Measurements from ENCODE around the gene MDM2.

DNA sequence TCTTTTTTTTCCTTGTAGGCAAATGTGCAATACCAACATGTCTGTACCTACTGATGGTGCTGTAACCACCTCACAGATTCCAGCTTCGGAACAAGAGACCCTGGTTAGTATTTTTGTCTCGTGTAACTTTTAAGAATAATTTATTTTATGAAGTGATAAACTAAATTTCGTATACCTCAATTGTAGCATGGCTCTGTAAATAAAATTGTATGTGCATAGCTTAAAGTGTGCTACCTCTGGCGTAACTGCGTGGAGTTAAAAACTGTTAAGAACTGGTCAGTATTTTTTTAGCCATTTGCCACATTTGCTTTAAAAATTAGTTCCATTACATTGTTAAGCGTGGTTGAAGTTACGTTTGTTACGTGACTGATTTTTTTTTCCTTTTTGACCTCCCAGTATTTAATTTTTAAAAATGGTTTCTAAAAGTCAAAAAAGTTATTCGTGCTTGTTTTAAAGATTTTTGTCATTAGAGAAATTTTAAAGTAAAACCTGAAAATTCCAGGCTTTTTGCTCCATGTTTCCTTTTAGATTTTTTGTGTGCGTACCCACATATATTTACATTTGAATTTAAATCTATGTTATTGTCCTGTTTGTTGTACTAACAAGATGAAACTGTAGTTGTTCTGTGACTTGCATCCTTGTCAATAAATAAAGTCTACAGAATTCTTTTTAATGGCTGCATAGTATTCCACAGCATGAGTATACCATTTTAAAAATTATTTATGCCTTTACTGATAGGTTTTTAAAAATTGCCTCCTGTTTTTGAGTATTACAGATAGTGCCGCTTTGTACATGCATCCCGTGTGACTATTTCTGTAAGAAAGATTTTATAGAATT is 1.4 kb downstream of the MDM2 start:
- TF ChIP-seq, protein P1, sequence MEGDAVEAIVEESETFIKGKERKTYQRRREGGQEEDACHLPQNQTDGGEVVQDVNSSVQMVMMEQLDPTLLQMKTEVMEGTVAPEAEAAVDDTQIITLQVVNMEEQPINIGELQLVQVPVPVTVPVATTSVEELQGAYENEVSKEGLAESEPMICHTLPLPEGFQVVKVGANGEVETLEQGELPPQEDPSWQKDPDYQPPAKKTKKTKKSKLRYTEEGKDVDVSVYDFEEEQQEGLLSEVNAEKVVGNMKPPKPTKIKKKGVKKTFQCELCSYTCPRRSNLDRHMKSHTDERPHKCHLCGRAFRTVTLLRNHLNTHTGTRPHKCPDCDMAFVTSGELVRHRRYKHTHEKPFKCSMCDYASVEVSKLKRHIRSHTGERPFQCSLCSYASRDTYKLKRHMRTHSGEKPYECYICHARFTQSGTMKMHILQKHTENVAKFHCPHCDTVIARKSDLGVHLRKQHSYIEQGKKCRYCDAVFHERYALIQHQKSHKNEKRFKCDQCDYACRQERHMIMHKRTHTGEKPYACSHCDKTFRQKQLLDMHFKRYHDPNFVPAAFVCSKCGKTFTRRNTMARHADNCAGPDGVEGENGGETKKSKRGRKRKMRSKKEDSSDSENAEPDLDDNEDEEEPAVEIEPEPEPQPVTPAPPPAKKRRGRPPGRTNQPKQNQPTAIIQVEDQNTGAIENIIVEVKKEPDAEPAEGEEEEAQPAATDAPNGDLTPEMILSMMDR (IDR thresholded peaks at IDR 0.05; ENCODE audit: low read depth, low read length, poor library complexity, severe bottlenecking) = no peak
- TF ChIP-seq EZH2phosphoT487 (IDR thresholded peaks at IDR 0.05; ENCODE audit: borderline replicate concordance, low read length) = no peak
